Measurements from ENCODE around the gene CDHR5.

Gene CDHR5

GRCh38 chr11:618856-619627 lies 5.7 kb downstream of the CDHR5 start:
- no peaks in the 10 kb centered on the region for H3K9me3 ChIP-seq
- intact Hi-C loops (cut with DNase I; ENCODE audit: low total_unique reads) = no loop called here
- DNase-seq = no peak
- H3K4me3 ChIP-seq = no peak overlapping the region
- H3K4me1 ChIP-seq = peaks cover 0 to 20% (median 15%) of the 10 kb centered on the region in 4 donors
- H3K27me3 ChIP-seq = no peaks in the 10 kb centered on the region
- no peak overlapping the region for H3K27ac ChIP-seq
- TF ChIP-seq CTCF (IDR thresholded peaks at IDR 0.05) = no peak
- H3K36me3 ChIP-seq = peaks cover 0 to 40% (median 5%) of the 10 kb centered on the region in 3 donors

- H3K36me3 ChIP-seq = peaks cover 5 to 42% (median 7%) of the 10 kb centered on the region in 3 donors
- H3K27ac ChIP-seq = no peak overlapping the region
- no peaks in the 10 kb centered on the region for H3K9me3 ChIP-seq
- intact Hi-C loops (cut with DNase I; ENCODE audit: low total_unique reads) = no loop called here
- DNase-seq = no peak
- no peak overlapping the region for H3K4me3 ChIP-seq
- TF ChIP-seq CTCF (IDR thresholded peaks at IDR 0.05) = no peak
- peaks cover 0 to 25% (median 19%) of the 10 kb centered on the region in 4 donors for H3K4me1 ChIP-seq
- H3K27me3 ChIP-seq = no peaks in the 10 kb centered on the region
Measured at GRCh38 chr11:617912-618682, 6.7 kb downstream of the CDHR5 start.

DNA sequence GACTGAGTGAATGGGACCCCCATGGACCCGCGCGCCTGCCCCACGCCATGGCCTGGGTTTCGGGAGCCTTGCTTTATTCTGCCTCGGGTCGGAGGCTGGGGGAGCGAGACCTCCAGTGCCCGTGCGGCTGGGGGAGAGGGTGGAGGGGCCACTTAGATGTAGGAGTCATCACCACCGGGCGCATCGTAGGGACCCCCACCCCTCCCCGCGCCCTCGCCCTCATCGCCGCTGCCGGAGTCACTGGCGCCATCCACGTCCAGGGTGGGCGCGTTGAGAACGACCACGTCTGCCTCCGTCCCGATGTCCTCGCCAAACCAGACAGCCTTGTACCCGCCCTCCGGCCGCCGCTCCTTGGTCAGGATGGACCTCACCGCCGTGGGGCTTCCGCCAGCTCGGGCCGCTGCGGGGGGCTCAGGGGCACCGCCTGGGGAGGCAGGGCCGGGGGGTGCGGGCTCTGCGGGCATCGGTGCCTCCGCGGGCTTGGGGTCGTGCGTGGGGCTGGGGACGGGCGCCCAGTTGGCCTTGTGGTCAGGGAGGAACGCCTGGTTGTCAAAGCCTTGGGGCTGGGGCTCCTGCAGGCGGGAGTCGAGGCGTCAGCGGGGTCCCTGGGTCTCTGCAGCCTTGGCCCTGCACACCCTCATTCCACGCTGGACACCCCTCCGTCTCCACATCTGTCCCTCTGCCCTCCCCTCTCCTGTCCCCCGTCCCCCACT lies 7.4 kb downstream of the CDHR5 start:
- no peak overlapping the region for H3K27ac ChIP-seq
- no peak for TF ChIP-seq CTCF (IDR thresholded peaks at IDR 0.05)
- H3K9me3 ChIP-seq = no peaks in the 10 kb centered on the region
- peak in 1 of 2 donors; percentile 64 for DNase-seq
- intact Hi-C loops (cut with DNase I; ENCODE audit: low total_unique reads) = no loop called here
- peaks cover 0 to 28% (median 19%) of the 10 kb centered on the region in 4 donors for H3K4me1 ChIP-seq
- H3K27me3 ChIP-seq = no peaks in the 10 kb centered on the region
- no peak overlapping the region for H3K4me3 ChIP-seq
- H3K36me3 ChIP-seq = peaks cover 12 to 42% (median 14%) of the 10 kb centered on the region in 3 donors

DNA sequence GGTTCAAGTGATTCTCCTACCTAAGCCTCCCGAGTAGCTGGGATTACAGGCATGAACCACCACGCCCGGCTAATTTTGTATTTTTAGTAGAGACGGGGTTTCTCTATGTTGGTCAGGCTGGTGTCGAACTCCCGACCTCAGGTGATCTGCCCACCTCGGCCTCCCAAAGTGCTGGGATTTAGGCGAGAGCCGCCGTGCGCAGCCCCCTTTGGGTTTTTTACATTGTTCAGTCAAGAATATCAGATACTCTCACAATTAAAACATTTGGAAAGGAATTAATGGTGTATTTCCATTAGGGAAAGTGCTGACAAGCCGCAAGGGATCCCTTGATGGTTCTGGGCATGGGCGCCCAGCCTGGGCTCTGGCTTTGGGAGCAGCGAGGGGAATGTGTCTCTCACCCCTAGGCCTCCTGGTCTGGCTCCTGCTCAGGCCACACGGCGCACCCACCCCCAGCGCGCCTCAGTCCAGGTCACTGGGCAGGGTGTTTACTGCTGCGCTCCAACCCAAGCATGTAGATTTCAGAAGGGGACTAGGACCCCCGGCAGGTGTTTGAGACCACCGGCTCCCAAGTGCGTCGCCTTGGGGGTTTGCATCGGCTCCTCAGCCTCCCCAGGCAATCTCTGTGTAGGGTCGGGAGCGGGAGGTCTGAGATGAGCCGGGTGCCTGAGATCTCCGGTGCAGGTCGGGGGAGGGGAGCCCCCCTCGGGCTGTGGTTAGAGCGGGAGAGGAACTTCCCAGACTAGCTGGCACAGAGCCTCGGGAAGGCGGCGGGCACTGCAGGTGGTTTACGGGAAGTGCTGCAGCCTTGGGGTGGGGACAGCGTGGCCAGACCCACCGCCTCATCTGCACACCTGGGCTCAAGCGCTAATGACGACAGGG lies 8.2 kb downstream of the CDHR5 start:
- Histone ChIP-seq H3K4me1 (peaks cover 0 to 28% (median 19%) of the 10 kb centered on the region in 4 donors), H3K27ac (peak overlapping the region; percentile 86 to 90), H3K27me3 (no peaks in the 10 kb centered on the region), H3K4me3 (peak overlapping the region; percentile 77 to 89), H3K9me3 (no peaks in the 10 kb centered on the region), H3K36me3 (peaks cover 20 to 42% (median 22%) of the 10 kb centered on the region in 3 donors)
- intact Hi-C loops (cut with DNase I; ENCODE audit: low total_unique reads) = no loop called here
- peak in 1 of 2 donors; percentile 72 for DNase-seq
- no peak for TF ChIP-seq CTCF (IDR thresholded peaks at IDR 0.05)

Data from tibial artery (tissue), 4 donors.